ENCODE results near the gene TMEM151B.
"Not testable (repeated sequence)": the region's sequence is repeated elsewhere in the genome, so short reads cannot be mapped to it uniquely, and the experiment has no call there.

The TMEM151B gene

GRCh38 chr6:44321210-44321609, 51.0 kb downstream of the TMEM151B start:
- Histone ChIP-seq H3K9me3 (ENCODE audit: severe bottlenecking) (no peaks in the 10 kb centered on the region), H3K36me3 (ENCODE audit: low read depth) (no peaks in the 10 kb centered on the region), H3K27me3 (ENCODE audit: insufficient read depth, poor library complexity, severe bottlenecking) (peaks cover 8% of the 10 kb centered on the region), H3K4me1 (ENCODE audit: insufficient read depth, poor library complexity, severe bottlenecking) (no peaks in the 10 kb centered on the region), H3K4me3 (ENCODE audit: severe bottlenecking) (no peak overlapping the region), H3K27ac (ENCODE audit: poor library complexity, severe bottlenecking) (no peak overlapping the region)
- DNase-seq (ENCODE audit: low spot score) (no peak), ATAC-seq (ENCODE audit: low read depth) (no peak)
- TF ChIP-seq, protein P1, sequence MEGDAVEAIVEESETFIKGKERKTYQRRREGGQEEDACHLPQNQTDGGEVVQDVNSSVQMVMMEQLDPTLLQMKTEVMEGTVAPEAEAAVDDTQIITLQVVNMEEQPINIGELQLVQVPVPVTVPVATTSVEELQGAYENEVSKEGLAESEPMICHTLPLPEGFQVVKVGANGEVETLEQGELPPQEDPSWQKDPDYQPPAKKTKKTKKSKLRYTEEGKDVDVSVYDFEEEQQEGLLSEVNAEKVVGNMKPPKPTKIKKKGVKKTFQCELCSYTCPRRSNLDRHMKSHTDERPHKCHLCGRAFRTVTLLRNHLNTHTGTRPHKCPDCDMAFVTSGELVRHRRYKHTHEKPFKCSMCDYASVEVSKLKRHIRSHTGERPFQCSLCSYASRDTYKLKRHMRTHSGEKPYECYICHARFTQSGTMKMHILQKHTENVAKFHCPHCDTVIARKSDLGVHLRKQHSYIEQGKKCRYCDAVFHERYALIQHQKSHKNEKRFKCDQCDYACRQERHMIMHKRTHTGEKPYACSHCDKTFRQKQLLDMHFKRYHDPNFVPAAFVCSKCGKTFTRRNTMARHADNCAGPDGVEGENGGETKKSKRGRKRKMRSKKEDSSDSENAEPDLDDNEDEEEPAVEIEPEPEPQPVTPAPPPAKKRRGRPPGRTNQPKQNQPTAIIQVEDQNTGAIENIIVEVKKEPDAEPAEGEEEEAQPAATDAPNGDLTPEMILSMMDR (IDR thresholded peaks at IDR 0.05; ENCODE audit: poor library complexity, severe bottlenecking): no peak

GRCh38 chr6:44327096-44327495, 56.8 kb downstream of the TMEM151B start:
- DNase-seq (ENCODE audit: low spot score) (no peak), ATAC-seq (ENCODE audit: low read depth) (no peak)
- Histone ChIP-seq H3K36me3 (ENCODE audit: low read depth) (no peaks in the 10 kb centered on the region), H3K4me1 (ENCODE audit: insufficient read depth, poor library complexity, severe bottlenecking) (no peaks in the 10 kb centered on the region), H3K9me3 (ENCODE audit: severe bottlenecking) (no peaks in the 10 kb centered on the region), H3K27ac (ENCODE audit: poor library complexity, severe bottlenecking) (no peak overlapping the region), H3K27me3 (ENCODE audit: insufficient read depth, poor library complexity, severe bottlenecking) (peaks cover 8% of the 10 kb centered on the region), H3K4me3 (ENCODE audit: severe bottlenecking) (no peak overlapping the region)
- TF ChIP-seq, protein P1 (IDR thresholded peaks at IDR 0.05; ENCODE audit: poor library complexity, severe bottlenecking): no peak

DNA sequence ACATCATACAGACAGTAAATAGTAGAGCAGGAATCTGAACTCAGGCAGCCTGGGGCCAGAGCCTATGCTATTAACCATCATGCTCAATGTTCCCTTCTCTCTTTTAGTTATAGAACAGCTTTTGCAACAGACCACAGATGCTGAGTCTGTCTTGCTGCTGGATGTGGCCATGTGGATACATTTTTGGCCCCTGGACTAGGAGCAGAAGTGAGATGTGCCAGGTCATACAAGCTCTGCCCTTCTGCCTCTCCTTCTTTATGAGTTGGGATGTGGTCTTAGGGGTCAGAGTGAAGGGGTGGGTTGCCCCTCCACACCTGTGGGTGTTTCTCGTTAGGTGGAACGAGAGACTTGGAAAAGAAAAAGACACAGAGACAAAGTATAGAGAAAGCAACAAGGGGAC, 57.5 kb downstream of the TMEM151B start:
- H3K36me3 ChIP-seq (ENCODE audit: low read depth): no peaks in the 10 kb centered on the region
- no peak overlapping the region for H3K4me3 ChIP-seq (ENCODE audit: severe bottlenecking)
- no peak overlapping the region for H3K27ac ChIP-seq (ENCODE audit: poor library complexity, severe bottlenecking)
- H3K9me3 ChIP-seq (ENCODE audit: severe bottlenecking): no peaks in the 10 kb centered on the region
- ATAC-seq (ENCODE audit: low read depth): no peak
- H3K27me3 ChIP-seq (ENCODE audit: insufficient read depth, poor library complexity, severe bottlenecking): peaks cover 8% of the 10 kb centered on the region
- H3K4me1 ChIP-seq (ENCODE audit: insufficient read depth, poor library complexity, severe bottlenecking): no peaks in the 10 kb centered on the region
- TF ChIP-seq, protein P1 (IDR thresholded peaks at IDR 0.05; ENCODE audit: poor library complexity, severe bottlenecking): no peak
- no peak for DNase-seq (ENCODE audit: low spot score)

- not testable (repeated sequence) for H3K9me3 ChIP-seq (ENCODE audit: severe bottlenecking); H3K4me1 ChIP-seq (ENCODE audit: insufficient read depth, poor library complexity, severe bottlenecking); H3K27ac ChIP-seq (ENCODE audit: poor library complexity, severe bottlenecking); H3K36me3 ChIP-seq (ENCODE audit: low read depth); H3K4me3 ChIP-seq (ENCODE audit: severe bottlenecking); ATAC-seq (ENCODE audit: low read depth); H3K27me3 ChIP-seq (ENCODE audit: insufficient read depth, poor library complexity, severe bottlenecking); DNase-seq (ENCODE audit: low spot score)
These were observed 58.0 kb downstream of the TMEM151B start for GRCh38 chr6:44328203-44328602.

GRCh38 chr6:44329858-44330257, 59.6 kb downstream of the TMEM151B start:
- ATAC-seq (ENCODE audit: low read depth): no peak
- Histone ChIP-seq H3K9me3 (ENCODE audit: severe bottlenecking) (no peaks in the 10 kb centered on the region), H3K4me3 (ENCODE audit: severe bottlenecking) (no peak overlapping the region), H3K27me3 (ENCODE audit: insufficient read depth, poor library complexity, severe bottlenecking) (peaks cover 8% of the 10 kb centered on the region), H3K27ac (ENCODE audit: poor library complexity, severe bottlenecking) (no peak overlapping the region), H3K36me3 (ENCODE audit: low read depth) (no peaks in the 10 kb centered on the region), H3K4me1 (ENCODE audit: insufficient read depth, poor library complexity, severe bottlenecking) (no peaks in the 10 kb centered on the region)
- TF ChIP-seq, protein P1 (IDR thresholded peaks at IDR 0.05; ENCODE audit: poor library complexity, severe bottlenecking): no peak
- DNase-seq (ENCODE audit: low spot score): no peak
